OCI-LY7 (cell line): ENCODE results near the gene IQGAP2. TPM values are rescaled to one million over a fixed set of nuclear protein-coding genes. Genes with fewer than 3 reads are reported as not detected.

Experiments used
- BruUV-seq: library from RNA; stranded (reverse); fragments of 400-500 nt; replicated peaks from 2 replicates; lab custom pipeline; 2021; lab: Mats Ljungman, UMichigan
- CTCF ChIA-PET: fragments of 300-600 bp; sonication (Branson Sonifier 250); formaldehyde crosslinking; loops from one replicate; lab custom pipeline; 2022; ENCODE audit warnings: antibody characterized with exemption; ENCODE audit not compliant: unreplicated experiment; lab: Charles Lee
- POLR2A ChIA-PET: fragments of 300-600 bp; sonication (Branson Sonifier 250); formaldehyde crosslinking; loops from one replicate; lab custom pipeline; 2022; ENCODE audit warnings: antibody characterized with exemption; lab: Charles Lee
- DNase-seq: peaks from one replicate; pipeline ENCODE4 v3.0.0-alpha.2; 2015; ENCODE audit warnings: low spot score
- H2AFZ ChIP-seq: fragments of 200-600 bp; sonication (generic), shearing (Covaris generic); 2 replicates; pipeline ENCODE4 v1.6.1; 2014; ENCODE audit warnings: mild to moderate bottlenecking, antibody characterized with exemption, low read length, moderate library complexity
- H3K27ac ChIP-seq: fragments of 200-600 bp; sonication (generic); 2 replicates; pipeline ENCODE4 v1.5.1; 2014; ENCODE audit warnings: mixed run types, low read depth, mild to moderate bottlenecking, moderate library complexity, low read length, inconsistent platforms; ENCODE audit not compliant: poor library complexity, severe bottlenecking
- H3K36me3 ChIP-seq: fragments of 200-600 bp; sonication (generic); 2 replicates; pipeline ENCODE4 v1.6.1; 2014; ENCODE audit warnings: mild to moderate bottlenecking, antibody characterized with exemption, low read length, moderate library complexity, mixed read lengths; ENCODE audit not compliant: insufficient read depth
- H3K4me1 ChIP-seq: fragments of 200-600 bp; sonication (generic); 2 replicates; pipeline ENCODE4 v1.5.1; 2014; ENCODE audit warnings: mild to moderate bottlenecking, low read length; ENCODE audit not compliant: insufficient read depth, poor library complexity, severe bottlenecking
- H3K4me2 ChIP-seq: fragments of 200-600 bp; sonication (generic); 2 replicates; pipeline ENCODE4 v1.6.1; 2014; ENCODE audit warnings: mild to moderate bottlenecking, low read length
- H3K4me3 ChIP-seq: fragments of 200-600 bp; sonication (generic); 2 replicates; pipeline ENCODE4 v1.5.1; 2014; ENCODE audit warnings: mild to moderate bottlenecking, low read depth, low read length; ENCODE audit not compliant: poor library complexity, severe bottlenecking
- H3K79me2 ChIP-seq: fragments of 200-600 bp; sonication (generic); 2 replicates; pipeline ENCODE4 v1.6.1; 2016; ENCODE audit warnings: low read depth, mild to moderate bottlenecking, low read length, moderate library complexity, mixed read lengths; ENCODE audit not compliant: insufficient read depth
- H3K9me2 ChIP-seq: fragments of 200-600 bp; sonication (generic); 2 replicates; pipeline ENCODE4 v1.6.1; 2016; ENCODE audit warnings: mild to moderate bottlenecking, low read length, mixed read lengths; ENCODE audit not compliant: insufficient read depth
- H3K9me3 ChIP-seq: fragments of 200-600 bp; sonication (generic); 2 replicates; pipeline ENCODE4 v1.6.1; 2014; ENCODE audit warnings: mild to moderate bottlenecking, mixed run types, low read length, mixed read lengths
- H4K20me1 ChIP-seq: fragments of 200-600 bp; sonication (generic); 2 replicates; pipeline ENCODE4 v1.6.1; 2014; ENCODE audit warnings: mild to moderate bottlenecking, antibody characterized with exemption, low read length, moderate library complexity, mixed read lengths; ENCODE audit not compliant: insufficient read depth
- CTCF ChIP-seq: fragments of 200-600 bp; sonication (generic); conservative IDR thresholded peaks from 2 replicates; pipeline ENCODE4 v1.5.1; 2014; ENCODE audit warnings: mild to moderate bottlenecking, antibody characterized with exemption, low read length, moderate library complexity, mixed read lengths
- EZH2phosphoT487 ChIP-seq: fragments of 200-600 bp; sonication (generic); IDR thresholded peaks from 2 replicates; pipeline ENCODE4 v1.6.1; 2018; ENCODE audit warnings: low read depth, borderline replicate concordance, mild to moderate bottlenecking, mixed run types, antibody characterized with exemption, low read length, moderate library complexity, mixed read lengths
- intact Hi-C: fragments of 100-400 bp; cut with micrococcal nuclease; formaldehyde crosslinking; loops from one replicate; pipeline ENCODE4 v1.10.0; 2022; ENCODE audit not compliant: unreplicated experiment
- total RNA-seq, 2 experiments: library from RNA; depleted of rRNA in 1 of 2; stranded (reverse); fragments of >200 nt in 1 of 2; shearing (Covaris generic) in 1 of 2; gene quantifications; 2 replicates each; pipeline ENCODE4 v1.2.3, GENCODE V29; 2014 to 2022

The IQGAP2 gene
- total RNA-seq, 2 experiments from 2014 or later, result 30.0 to 50.2 TPM

GRCh38 chr5:76524101-76524835, 121.2 kb downstream of the IQGAP2 start:
- ChIA-PET CTCF (no interaction called here), POLR2A (interaction anchor here (0.6 to 0.7 kb wide), 2 partner anchors 36 to 1445 kb away, joined by 3 read pairs; no protein-coding TSS in a partner anchor)
- no peaks in the 10 kb centered on the region for H3K36me3 ChIP-seq
- H3K9me3 ChIP-seq, result no peaks in the 10 kb centered on the region
- no peak overlapping the region for H3K4me2 ChIP-seq
- H3K9me2 ChIP-seq, result no peaks in the 10 kb centered on the region
- H3K4me1 ChIP-seq, result no peaks in the 10 kb centered on the region
- no peak for DNase-seq
- no peak overlapping the region for H3K27ac ChIP-seq
- no peaks in the 10 kb centered on the region for H3K79me2 ChIP-seq
- H4K20me1 ChIP-seq, result no peaks in the 10 kb centered on the region
- H3K4me3 ChIP-seq, result no peak overlapping the region
- no peak overlapping the region for H2AFZ ChIP-seq
- TF ChIP-seq CTCF (no peak), EZH2phosphoT487 (no peak)
- BruUV-seq, result no TSS peak
- intact Hi-C loops, result no loop called here

GRCh38 chr5:76524868-76525267, 121.8 kb downstream of the IQGAP2 start:
- Histone ChIP-seq H3K4me2 (no peak overlapping the region), H3K27ac (no peak overlapping the region), H2AFZ (no peak overlapping the region), H3K9me2 (no peaks in the 10 kb centered on the region), H3K4me1 (no peaks in the 10 kb centered on the region), H3K9me3 (no peaks in the 10 kb centered on the region), H3K79me2 (no peaks in the 10 kb centered on the region), H3K36me3 (no peaks in the 10 kb centered on the region), H3K4me3 (no peak overlapping the region), H4K20me1 (no peaks in the 10 kb centered on the region)
- ChIA-PET POLR2A (interaction anchor here (0.6 to 1.0 kb wide), 2 partner anchors 10 to 37 kb away, joined by 3 to 4 read pairs; no protein-coding TSS in a partner anchor), CTCF (no interaction called here)
- intact Hi-C loops, result no loop called here
- no TSS peak for BruUV-seq
- no peak for TF ChIP-seq CTCF
- no peak for TF ChIP-seq EZH2phosphoT487
- DNase-seq, result no peak

- H3K79me2 ChIP-seq, result no peaks in the 10 kb centered on the region
- no peaks in the 10 kb centered on the region for H4K20me1 ChIP-seq
- intact Hi-C loops, result no loop called here
- no peaks in the 10 kb centered on the region for H3K9me2 ChIP-seq
- no peak overlapping the region for H2AFZ ChIP-seq
- no peak for DNase-seq
- TF ChIP-seq EZH2phosphoT487 (no peak), CTCF (no peak)
- no peaks in the 10 kb centered on the region for H3K9me3 ChIP-seq
- ChIA-PET POLR2A (interaction anchor here (1.0 kb wide), 1 partner anchor 9 kb away, joined by 4 read pairs; no protein-coding TSS in a partner anchor), CTCF (no interaction called here)
- no peaks in the 10 kb centered on the region for H3K4me1 ChIP-seq
- H3K4me3 ChIP-seq, result no peak overlapping the region
- H3K36me3 ChIP-seq, result no peaks in the 10 kb centered on the region
- H3K27ac ChIP-seq, result no peak overlapping the region
- BruUV-seq, result no TSS peak
- H3K4me2 ChIP-seq, result no peak overlapping the region
Observed at GRCh38 chr5:76525956-76526355, 122.9 kb downstream of the IQGAP2 start.
